ENCODE results near the gene RSPH6A. TPM values are rescaled to one million over a fixed set of nuclear protein-coding genes. Genes with fewer than 3 reads are reported as not detected.
"Not testable (repeated sequence)": the region's sequence is repeated elsewhere in the genome, so short reads cannot be mapped to it uniquely, and the experiment has no call there.

Gene RSPH6A
- total RNA-seq, 1 donor from 2014 or later: 0.16 TPM

DNA sequence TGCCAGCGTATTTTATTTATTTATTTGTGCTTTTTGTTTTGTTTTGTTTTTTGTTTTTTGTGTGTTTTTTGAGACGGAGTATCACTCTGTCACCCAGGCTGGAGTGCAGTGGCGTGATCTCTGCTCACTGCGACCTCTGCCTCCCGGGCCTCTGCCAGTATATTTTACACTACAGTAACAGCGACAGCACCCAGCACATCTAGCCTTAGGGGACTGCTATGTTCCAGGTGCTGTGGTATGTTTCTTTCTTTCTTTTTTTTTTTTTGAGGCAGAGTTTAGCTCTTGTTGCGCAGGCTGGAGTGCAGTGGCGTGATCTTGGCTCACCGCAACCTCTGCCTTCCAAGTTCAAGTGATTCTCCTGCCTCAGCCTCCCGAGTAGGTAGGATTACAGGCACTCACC, 63.6 kb downstream of the RSPH6A start:
- DNase-seq (ENCODE audit: low spot score); intact Hi-C loops (cut with DNase I): not testable (repeated sequence)

DNA sequence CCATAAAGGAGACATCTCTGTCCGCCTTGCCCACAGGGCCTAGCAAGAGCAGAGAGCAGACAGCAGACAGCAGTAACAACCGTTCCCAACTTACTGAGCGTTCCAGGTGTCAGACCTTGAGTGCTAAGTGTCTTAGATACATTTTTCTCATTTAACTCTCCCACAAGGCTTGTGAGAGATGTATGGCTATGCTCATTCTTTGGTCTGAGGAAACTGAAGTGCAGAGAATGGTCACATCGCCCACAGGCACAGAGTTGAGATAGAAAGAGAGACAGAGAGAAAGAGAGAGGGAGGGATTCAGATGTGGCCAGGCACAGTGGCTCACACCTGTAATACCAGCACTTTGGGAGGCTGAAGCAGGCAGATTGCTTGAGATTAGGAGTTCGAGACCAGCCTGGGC, 67.6 kb downstream of the RSPH6A start:
- intact Hi-C loops (cut with DNase I): no loop called here
- DNase-seq (ENCODE audit: low spot score): no peak

DNA sequence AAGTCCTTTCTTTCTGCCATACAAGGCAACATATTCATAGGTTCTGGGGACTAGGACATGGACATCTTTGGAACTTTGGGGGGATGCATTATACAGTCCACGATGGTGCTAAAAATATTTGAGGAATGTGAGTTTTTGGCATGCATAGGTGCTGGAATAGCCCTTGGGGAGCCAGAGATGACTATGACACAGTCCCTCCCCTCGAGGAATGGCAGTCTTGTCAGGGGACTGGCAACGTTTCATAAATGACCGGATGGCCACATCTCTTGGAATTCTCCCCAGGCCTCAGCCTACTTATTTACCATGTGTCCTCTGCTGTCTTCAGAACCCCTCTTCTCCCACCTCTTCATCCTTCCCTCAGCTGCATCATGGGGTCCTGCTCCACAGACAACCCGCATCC, 68.2 kb downstream of the RSPH6A start:
- no peak for DNase-seq (ENCODE audit: low spot score)
- intact Hi-C loops (cut with DNase I): no loop called here

Other genes with a start within 250 kb of the RSPH6A start
- gene OPA3, start 230.5 kb downstream of the RSPH6A start, total RNA-seq: 15.3 TPM
- gene GPR4, start 213.1 kb downstream of the RSPH6A start, total RNA-seq: 6.9 TPM
- gene EML2, start 175.9 kb downstream of the RSPH6A start, total RNA-seq: 45.8 TPM
- gene GIPR, start 147.1 kb downstream of the RSPH6A start, total RNA-seq: 6.9 TPM
- 210 TPM for gene SNRPD2, start 123.4 kb downstream of the RSPH6A start, total RNA-seq
- gene QPCTL, start 122.6 kb downstream of the RSPH6A start, total RNA-seq: 2.6 TPM
- 8.2 TPM for gene FBXO46, start 84.4 kb downstream of the RSPH6A start, total RNA-seq
- not detected for gene MEIOSIN, start 81.9 kb downstream of the RSPH6A start, total RNA-seq
- gene SIX5, start 46.1 kb downstream of the RSPH6A start, total RNA-seq: 20.7 TPM
- gene DMPK, start 32.8 kb downstream of the RSPH6A start, total RNA-seq: 441 TPM
- gene DMWD, start 22.5 kb downstream of the RSPH6A start, total RNA-seq: 120 TPM
- gene SYMPK, start 47.8 kb upstream of the RSPH6A start, total RNA-seq: 33.6 TPM
- gene FOXA3, start 49.0 kb upstream of the RSPH6A start, total RNA-seq: not detected
- gene IRF2BP1, start 70.8 kb upstream of the RSPH6A start, total RNA-seq: 17.4 TPM
- 10.3 TPM for gene MYPOP, start 87.3 kb upstream of the RSPH6A start, total RNA-seq
- gene NANOS2, start 99.5 kb upstream of the RSPH6A start, total RNA-seq: not detected
- 5.9 TPM for gene NOVA2, start 158.6 kb upstream of the RSPH6A start, total RNA-seq
- gene CCDC61, start 180.2 kb upstream of the RSPH6A start, total RNA-seq: 10.4 TPM
- 0.59 TPM for gene PGLYRP1, start 207.7 kb upstream of the RSPH6A start, total RNA-seq
- gene IGFL4, start 225.7 kb upstream of the RSPH6A start, total RNA-seq: not detected